Measurements from ENCODE around the gene IFI27L1.

IFI27L1 gene

GRCh38 chr14:94143711-94144110, 62.6 kb downstream of the IFI27L1 start:
- H3K27ac ChIP-seq (ENCODE audit: low read length) = no peak overlapping the region
- no peaks in the 10 kb centered on the region for H3K27me3 ChIP-seq (ENCODE audit: insufficient read depth, low read length)
- no peak overlapping the region for H3K9ac ChIP-seq (ENCODE audit: low read depth, low read length)
- H3K9me3 ChIP-seq (ENCODE audit: insufficient read depth, low read depth, low read length) = no peaks in the 10 kb centered on the region
- H3K36me3 ChIP-seq (ENCODE audit: insufficient read depth, low read depth, low read length) = no peaks in the 10 kb centered on the region
- no peak overlapping the region for H3K4me3 ChIP-seq (ENCODE audit: low read length)
- H3K4me1 ChIP-seq (ENCODE audit: insufficient read depth, low read length) = peaks cover 16% of the 10 kb centered on the region; the same call in 1 of the 2 replicates

GRCh38 chr14:94144765-94145164, 63.7 kb downstream of the IFI27L1 start:
- Histone ChIP-seq H3K9me3 (ENCODE audit: insufficient read depth, low read depth, low read length) (no peaks in the 10 kb centered on the region), H3K4me1 (ENCODE audit: insufficient read depth, low read length) (peaks cover 6% of the 10 kb centered on the region; the same call in 1 of the 2 replicates), H3K36me3 (ENCODE audit: insufficient read depth, low read depth, low read length) (no peaks in the 10 kb centered on the region), H3K9ac (ENCODE audit: low read depth, low read length) (peak overlapping the region; percentile 37; the same call in 1 of the 2 replicates), H3K27me3 (ENCODE audit: insufficient read depth, low read length) (no peaks in the 10 kb centered on the region), H3K4me3 (ENCODE audit: low read length) (no peak overlapping the region), H3K27ac (ENCODE audit: low read length) (peak overlapping the region; percentile 53)

DNA sequence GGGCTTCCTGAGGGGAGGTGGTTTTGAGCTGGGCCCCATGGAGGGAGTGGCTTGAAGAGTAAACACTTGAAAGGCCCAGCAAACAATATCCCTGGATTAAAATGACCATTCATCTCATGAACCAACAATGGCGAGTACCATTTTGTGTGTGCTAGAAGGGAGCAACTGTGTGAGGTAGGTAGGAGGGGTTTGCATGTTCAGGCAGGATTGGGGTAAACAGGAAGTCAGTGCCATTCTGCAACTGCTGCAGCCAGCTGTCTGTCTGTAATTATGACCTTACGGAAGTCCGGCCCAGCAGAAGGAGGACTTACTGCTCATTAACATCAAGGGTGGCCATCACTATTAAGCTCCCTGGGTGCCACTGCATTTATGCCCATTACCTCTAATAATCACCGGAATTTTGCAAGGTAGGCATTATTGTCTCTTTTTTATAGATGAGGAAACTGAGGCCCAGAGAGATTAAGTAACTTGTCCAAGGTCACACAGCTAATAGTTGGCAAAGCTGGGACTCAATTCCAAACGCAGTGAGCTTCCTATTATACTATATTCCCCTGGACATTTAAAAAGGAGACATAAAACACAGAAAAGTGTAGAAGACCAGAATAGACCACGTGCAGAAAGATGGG, 64.9 kb downstream of the IFI27L1 start:
- Histone ChIP-seq H3K27ac (ENCODE audit: low read length) (no peak overlapping the region), H3K9ac (ENCODE audit: low read depth, low read length) (no peak overlapping the region), H3K9me3 (ENCODE audit: insufficient read depth, low read depth, low read length) (no peaks in the 10 kb centered on the region), H3K27me3 (ENCODE audit: insufficient read depth, low read length) (no peaks in the 10 kb centered on the region), H3K4me1 (ENCODE audit: insufficient read depth, low read length) (peaks cover 4% of the 10 kb centered on the region; the same call in 1 of the 2 replicates), H3K4me3 (ENCODE audit: low read length) (no peak overlapping the region), H3K36me3 (ENCODE audit: insufficient read depth, low read depth, low read length) (no peaks in the 10 kb centered on the region)
